GM21786 (cell line): Measurements from ENCODE around the gene ITPKC.
A peak's percentile ranks its signal among the peaks of the same experiment; 100 is the strongest.

Source experiments
- ATAC-seq: cut with Tn5 transposase; IDR thresholded peaks from one replicate; pipeline ENCODE4 v1.9.1; 2021; ENCODE audit not compliant: unreplicated experiment

ITPKC gene

DNA sequence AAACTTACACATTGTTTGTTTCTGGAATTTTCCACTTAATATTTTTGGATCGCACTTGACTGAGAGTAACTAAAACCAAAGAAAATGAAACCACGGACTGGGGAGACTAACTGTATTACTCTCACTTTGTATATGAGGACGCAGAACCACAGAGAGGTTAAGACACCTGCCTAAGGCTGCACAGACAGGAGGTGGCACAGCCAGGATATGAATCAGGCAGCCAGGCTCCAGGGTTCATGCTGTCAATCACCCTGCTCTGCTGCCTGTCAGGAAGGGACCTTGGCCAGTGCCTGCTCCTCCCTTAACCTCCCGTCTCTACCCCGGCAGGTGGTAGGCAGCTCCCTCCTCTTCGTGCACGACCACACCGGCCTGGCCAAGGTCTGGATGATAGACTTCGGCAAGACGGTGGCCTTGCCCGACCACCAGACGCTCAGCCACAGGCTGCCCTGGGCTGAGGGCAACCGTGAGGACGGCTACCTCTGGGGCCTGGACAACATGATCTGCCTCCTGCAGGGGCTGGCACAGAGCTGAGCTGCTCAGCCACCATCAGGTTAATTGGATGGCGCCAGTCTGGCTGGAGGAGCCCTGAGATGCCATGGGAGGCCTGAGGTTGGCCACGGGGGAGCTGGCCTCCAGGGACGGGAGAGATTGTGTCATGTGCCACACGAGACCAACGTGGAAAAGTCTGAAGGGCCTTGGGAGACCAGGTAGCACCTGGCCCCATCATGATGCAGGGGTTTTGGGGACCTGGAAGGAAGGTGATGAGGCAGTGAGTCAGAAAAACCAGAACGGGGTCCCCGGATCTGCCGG is 22.3 kb downstream of the ITPKC start:
- ATAC-seq: no peak

- no peak for ATAC-seq
Measured at GRCh38 chr19:40739871-40740703, 23.2 kb downstream of the ITPKC start.

DNA sequence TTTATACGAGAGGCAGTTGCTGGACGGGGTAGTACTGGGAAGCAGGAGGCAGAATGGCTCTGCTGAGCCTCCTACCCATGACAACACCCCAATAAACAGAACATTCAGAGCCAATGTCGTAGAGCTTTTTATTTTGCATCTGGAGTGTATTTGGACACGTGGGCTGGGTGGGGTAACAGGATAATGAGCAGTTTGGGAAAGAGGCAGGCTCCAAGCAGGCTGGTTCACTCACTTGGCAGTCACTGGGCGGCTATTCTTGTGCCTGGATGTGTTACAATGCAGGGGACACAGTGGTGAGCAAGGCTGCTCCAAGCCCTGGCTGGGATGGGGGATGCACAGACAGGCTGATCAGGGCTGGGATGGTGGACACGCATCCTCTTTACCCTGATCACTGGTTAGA is 23.8 kb downstream of the ITPKC start:
- no peak for ATAC-seq

DNA sequence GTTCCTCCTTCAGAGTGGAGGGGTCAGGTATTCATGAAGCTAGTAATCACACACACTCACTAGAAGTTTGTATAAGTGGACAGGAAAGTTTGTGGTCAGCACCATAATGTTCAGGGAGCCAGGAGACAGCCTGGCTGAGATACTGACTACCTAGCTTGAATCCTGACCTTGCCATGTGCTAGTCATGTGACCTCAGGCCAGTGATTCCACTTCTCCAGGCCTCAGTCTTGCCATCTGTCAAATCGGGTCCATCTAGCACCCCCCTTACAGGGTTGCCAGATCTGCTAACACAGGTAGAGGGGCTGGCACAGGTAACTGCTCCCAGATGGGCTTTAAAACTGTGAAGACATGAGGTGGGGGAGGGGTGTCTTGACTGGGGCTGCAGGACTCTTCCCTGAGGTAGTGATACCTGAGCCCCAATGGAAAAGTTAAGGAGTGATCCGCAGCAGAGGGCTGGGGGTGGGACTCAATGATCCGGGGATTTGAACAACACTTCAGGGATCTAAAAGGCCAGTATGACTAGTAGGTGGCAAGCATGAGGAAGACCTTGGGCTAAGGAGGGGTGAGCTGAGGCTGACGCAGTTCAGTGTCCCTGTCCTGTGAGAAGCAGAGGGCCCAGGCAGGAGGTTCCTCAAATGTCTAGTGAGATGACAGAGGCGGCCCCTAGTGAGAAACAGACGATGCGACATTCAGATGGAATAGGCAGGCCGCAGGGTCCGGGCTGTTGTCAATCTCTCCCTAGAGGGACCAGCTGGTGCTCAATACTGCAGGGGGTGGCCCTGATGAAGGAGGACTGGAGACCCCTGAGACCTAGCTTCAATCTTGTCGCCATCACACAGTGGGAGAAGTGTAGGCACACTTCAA is 24.8 kb downstream of the ITPKC start:
- no peak for ATAC-seq

DNA sequence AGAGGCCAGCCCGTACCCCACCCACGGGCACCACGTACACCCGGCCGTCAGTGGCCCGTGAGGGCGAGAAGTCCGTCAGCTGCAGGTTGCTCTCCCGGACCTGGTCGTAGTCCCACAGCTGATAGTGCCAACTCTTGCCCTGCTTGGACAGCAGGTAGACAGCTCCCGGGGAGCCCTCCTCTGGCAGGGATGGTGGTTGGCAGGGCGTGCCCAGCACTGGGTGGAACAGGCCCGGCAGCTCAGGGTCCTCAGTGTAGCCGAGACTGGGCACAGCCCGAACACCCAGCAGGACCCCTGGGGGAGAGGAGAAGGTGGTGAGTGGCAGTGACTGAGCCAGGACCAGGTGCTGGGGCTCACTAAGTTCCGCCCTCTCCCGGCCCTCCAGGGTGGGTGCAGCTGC is 25.6 kb downstream of the ITPKC start:
- ATAC-seq: no peak

DNA sequence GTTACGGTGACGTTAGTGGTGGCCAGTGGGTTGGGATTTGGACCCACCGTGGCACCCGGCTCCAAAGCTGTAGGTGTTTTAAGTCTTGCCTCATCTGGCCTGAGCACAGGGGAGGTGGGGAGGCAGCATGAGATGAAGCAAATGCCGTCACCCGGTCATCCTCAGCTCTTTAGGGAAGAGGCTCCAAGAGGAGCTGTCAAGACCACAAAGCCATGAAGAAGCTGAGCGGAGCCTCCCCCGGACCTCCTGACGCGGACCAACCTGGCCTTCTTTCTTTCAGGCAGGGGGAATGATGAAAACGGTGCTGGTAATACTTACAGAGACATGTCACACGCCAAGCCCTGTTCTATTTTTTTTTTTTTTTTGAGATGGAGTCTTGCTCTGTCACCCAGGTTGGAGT is 26.0 kb downstream of the ITPKC start:
- no peak for ATAC-seq

GRCh38 chr19:40743926-40744325 is 27.0 kb downstream of the ITPKC start:
- no peak for ATAC-seq

DNA sequence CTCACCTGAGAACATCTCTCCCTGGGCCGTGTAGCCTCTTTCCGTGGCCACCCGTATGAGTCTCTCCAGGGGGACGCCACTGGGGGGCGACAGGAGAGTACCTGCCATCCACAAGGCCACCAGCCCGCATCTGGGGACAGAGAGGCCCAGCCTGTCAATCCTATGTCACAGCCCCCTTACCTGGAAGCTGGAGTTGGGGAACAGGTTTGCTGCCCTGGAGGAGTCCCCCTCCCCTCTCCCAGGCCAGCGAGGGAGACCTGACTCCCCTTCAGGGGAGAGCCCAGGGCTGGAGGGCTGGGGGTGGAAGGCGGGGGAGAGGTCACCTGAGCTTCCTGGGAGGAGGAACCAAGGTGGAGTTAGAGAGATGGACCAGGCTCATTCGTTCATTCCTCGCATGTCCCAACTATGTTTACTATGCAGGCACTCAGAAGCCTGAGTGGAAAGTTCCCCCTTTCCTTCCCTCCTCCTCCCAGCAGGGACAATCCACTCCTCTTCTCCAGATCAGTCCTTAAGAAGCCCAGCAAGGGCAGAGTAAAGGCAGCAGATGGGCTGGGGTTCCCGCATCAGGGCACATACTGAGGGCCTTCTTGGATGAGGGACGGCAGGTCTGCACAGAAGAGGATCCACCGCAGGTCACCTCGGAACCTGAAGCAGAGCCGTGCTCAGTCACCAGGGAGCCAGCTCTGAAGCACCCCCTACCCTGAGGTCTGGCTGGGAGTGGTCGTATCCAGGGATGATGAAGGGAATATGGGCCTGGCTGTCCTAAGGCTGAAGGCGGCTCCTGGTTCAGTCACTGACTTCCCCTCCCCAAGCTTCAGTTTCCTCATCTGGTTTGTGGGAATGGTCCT is 27.9 kb downstream of the ITPKC start:
- no peak for ATAC-seq

DNA sequence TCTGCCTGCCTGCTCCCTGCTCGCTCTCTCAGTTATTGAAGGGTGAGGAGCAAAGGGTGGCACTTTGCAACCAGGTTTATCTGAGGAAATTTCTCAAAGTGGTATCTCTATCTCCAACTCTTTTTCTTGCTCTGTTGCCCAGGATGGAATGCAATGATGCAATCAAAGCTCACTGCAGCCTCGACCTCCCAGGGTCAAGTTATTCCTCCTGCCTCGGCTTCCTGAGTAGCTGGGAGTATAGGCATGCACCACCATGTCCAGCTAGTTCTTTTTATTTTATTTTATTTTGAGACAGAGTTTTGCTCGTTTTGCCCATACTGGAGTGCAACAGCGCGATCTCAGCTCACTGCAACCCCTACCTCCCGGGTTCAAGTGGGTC is 28.5 kb downstream of the ITPKC start:
- no peak for ATAC-seq

DNA sequence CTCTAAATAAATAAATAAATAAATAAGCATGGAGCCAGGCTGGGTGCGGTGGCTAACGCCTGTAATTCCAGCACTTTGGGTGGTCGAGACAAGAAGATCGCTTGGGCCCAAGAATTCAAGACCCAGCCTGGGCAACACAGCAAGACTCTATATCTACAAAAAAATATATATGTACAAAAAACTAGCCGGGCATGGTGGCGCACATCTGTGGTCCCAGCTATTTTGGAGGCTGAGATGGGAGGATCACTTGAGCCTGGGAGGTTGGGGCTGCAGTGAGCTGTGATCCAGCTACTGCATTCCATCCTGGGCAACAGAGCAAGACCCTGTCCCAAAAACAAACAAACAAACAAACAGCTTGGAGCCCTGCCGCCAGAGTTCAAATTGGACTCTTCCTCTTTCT is 30.6 kb downstream of the ITPKC start:
- no peak for ATAC-seq

- ATAC-seq: peak; percentile 79
Measured at GRCh38 chr19:40750058-40750873, 33.4 kb downstream of the ITPKC start, which contains the start of gene ACTMAP. TSS of gene ACTMAP (minus strand) at chr19:40750477. CDS start at chr19:40749803, 674 bp downstream.

DNA sequence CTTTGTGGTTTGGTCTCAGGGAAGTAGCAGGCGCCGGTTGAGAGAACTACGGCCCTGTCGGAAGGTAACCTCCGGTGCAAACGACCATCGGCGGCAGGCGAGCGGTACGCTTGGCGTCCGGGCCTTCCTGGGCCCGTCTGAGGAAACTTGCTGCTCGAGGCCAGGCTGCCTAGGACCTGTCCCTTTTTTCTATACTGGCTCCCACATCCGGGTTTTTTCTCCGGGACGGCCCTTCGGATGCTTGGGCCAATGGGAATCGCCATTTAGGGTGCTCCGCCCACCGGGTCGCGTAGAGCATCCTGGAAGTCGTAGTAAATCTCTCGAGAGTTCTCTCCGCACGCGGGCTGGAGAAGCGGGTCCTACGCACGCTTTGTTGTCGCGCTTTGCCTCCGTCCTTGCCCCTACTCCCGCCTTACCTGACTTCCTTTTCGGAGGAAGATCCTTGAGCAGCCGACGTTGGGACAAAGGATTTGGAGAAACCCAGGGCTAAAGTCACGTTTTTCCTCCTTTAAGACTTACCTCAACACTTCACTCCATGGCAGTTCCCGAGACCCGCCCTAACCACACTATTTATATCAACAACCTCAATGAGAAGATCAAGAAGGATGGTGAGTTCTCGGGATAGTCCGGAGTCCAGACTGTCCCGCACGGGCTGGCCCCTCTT is 34.1 kb downstream of the ITPKC start, which contains the start of gene SNRPA:
SNRPA (plus strand) TSS at position 330 of the 664 bp plus-strand sequence; CDS start at position 536, 206 bp downstream.
- peak; percentile 55 for ATAC-seq

- no peak for ATAC-seq
Measured at GRCh38 chr19:40752257-40752781, 35.4 kb downstream of the ITPKC start.

GRCh38 chr19:40754611-40755247 is 37.8 kb downstream of the ITPKC start:
- no peak for ATAC-seq

DNA sequence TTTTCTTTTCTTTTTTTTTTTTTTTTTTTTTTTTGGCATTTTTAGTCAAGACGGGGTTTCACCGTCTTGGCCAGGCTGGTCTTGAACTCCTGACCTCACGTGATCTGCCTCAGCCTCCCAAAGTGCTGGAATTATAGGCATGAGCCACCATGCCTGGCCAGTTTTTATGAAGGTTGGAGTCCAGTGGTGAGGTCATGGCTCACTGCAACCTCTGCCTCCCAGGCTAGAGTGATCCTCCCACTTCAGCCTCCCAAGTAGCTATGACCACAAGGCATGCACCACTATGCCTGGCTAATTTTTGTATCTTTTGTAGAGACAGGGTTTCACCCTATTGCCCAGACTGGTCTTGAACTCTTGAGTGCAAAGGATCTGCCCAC is 38.3 kb downstream of the ITPKC start:
- no peak for ATAC-seq

DNA sequence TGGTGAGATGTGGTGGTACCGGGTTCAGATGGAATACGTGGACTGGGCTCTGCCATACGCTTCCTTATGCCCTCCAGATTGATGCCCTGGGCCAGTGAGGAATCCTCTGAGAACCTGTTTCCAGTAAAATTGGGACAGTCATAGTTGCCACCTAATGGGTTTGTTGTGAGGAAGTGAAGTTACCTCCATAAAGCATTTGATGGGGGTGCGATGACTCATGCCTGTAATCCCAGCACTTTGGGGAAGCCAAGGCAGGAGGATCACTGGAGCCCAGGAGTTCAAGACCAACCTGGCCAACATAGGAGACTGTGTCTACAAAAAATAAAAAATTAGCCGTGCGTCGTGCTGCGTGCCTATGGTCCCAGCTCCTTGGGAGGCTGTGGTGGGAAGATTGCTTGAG is 38.9 kb downstream of the ITPKC start:
- no peak for ATAC-seq

GRCh38 chr19:40756502-40757110 is 39.7 kb downstream of the ITPKC start:
- ATAC-seq: no peak

- ATAC-seq: no peak
Measured at GRCh38 chr19:40758491-40758890, 41.6 kb downstream of the ITPKC start.
